Type B pancreatic cell (in vitro differentiated cells): Measurements from ENCODE around the gene MRPS9. TPM values are rescaled to one million over a fixed set of nuclear protein-coding genes. Genes with fewer than 3 reads are reported as not detected.

Source experiments
- DNase-seq: peaks from one replicate; pipeline ENCODE4 v3.0.0; 2021; ENCODE audit warnings: mixed read lengths; ENCODE audit not compliant: unreplicated experiment; ENCODE audit errors: extremely low spot score
- H3K27ac Mint-ChIP-seq: 2 replicates; pipeline ENCODE4 v1.8.0; 2021; ENCODE audit warnings: mild to moderate bottlenecking, mixed read lengths
- H3K27me3 Mint-ChIP-seq: 2 replicates; pipeline ENCODE4 v1.8.0; 2021; ENCODE audit warnings: mixed read lengths
- H3K36me3 Mint-ChIP-seq: 2 replicates; pipeline ENCODE4 v1.8.0; 2021; ENCODE audit warnings: mixed read lengths
- H3K4me1 Mint-ChIP-seq: one replicate; pipeline ENCODE4 v1.8.0; 2021; ENCODE audit warnings: mixed read lengths; ENCODE audit not compliant: unreplicated experiment
- H3K4me3 Mint-ChIP-seq: 2 replicates; pipeline ENCODE4 v1.8.0; 2021; ENCODE audit warnings: mild to moderate bottlenecking, mixed read lengths
- H3K9me3 Mint-ChIP-seq: 2 replicates; pipeline ENCODE4 v1.8.0; 2021; ENCODE audit warnings: mixed read lengths
- total RNA-seq: library from RNA; stranded (reverse); gene quantifications from 2 replicates; pipeline ENCODE4 v1.2.1, GENCODE V29; 2021; ENCODE audit warnings: low replicate concordance
- TF ChIP-seq, protein P1 (sequence below): fragments of 200-600 bp; sonication (generic); conservative IDR thresholded peaks from 2 replicates; pipeline ENCODE4 v1.5.0; 2021; ENCODE audit warnings: antibody characterized with exemption, mild to moderate bottlenecking

The MRPS9 gene
- total RNA-seq, 1 donor from 2014 or later = 33.6 TPM

GRCh38 chr2:105102001-105102400, 64.1 kb downstream of the MRPS9 start:
- H3K4me3 Mint-ChIP-seq = no peak overlapping the region
- H3K4me1 Mint-ChIP-seq = peaks cover 10% of the 10 kb centered on the region
- DNase-seq = no peak
- H3K36me3 Mint-ChIP-seq = peaks cover 38% of the 10 kb centered on the region
- TF ChIP-seq, protein P1, sequence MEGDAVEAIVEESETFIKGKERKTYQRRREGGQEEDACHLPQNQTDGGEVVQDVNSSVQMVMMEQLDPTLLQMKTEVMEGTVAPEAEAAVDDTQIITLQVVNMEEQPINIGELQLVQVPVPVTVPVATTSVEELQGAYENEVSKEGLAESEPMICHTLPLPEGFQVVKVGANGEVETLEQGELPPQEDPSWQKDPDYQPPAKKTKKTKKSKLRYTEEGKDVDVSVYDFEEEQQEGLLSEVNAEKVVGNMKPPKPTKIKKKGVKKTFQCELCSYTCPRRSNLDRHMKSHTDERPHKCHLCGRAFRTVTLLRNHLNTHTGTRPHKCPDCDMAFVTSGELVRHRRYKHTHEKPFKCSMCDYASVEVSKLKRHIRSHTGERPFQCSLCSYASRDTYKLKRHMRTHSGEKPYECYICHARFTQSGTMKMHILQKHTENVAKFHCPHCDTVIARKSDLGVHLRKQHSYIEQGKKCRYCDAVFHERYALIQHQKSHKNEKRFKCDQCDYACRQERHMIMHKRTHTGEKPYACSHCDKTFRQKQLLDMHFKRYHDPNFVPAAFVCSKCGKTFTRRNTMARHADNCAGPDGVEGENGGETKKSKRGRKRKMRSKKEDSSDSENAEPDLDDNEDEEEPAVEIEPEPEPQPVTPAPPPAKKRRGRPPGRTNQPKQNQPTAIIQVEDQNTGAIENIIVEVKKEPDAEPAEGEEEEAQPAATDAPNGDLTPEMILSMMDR = no peak
- no peak overlapping the region for H3K27ac Mint-ChIP-seq
- H3K27me3 Mint-ChIP-seq = no peaks in the 10 kb centered on the region
- no peaks in the 10 kb centered on the region for H3K9me3 Mint-ChIP-seq

GRCh38 chr2:105102963-105103421, 65.1 kb downstream of the MRPS9 start:
- H3K4me1 Mint-ChIP-seq = peaks cover 10% of the 10 kb centered on the region
- DNase-seq = no peak
- H3K36me3 Mint-ChIP-seq = peaks cover 33% of the 10 kb centered on the region
- no peaks in the 10 kb centered on the region for H3K9me3 Mint-ChIP-seq
- H3K27me3 Mint-ChIP-seq = no peaks in the 10 kb centered on the region
- H3K4me3 Mint-ChIP-seq = no peak overlapping the region
- H3K27ac Mint-ChIP-seq = peak overlapping the region; percentile 9
- TF ChIP-seq, protein P1 = no peak

DNA sequence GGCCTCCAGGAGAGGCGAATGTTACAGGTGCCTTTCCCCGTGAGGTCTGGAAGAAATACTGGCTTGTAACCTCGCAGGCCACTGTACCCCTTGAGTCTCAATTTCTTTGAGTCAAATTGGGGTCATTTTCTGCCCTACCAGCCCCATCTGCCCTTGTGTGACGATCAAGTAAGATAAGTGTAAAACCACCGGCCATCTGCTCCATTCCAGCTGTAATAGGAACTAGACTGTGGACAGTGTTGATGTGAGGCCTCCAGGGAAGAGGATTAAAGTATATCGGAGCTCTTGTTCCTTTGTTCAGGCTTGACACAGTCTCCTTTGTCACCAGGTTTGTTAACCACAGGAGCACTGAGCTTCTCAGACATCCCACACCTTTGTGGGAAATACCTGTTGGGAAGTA, 65.6 kb downstream of the MRPS9 start:
- Mint-ChIP-seq H3K27me3 (no peaks in the 10 kb centered on the region), H3K27ac (peak overlapping the region; percentile 9), H3K9me3 (no peaks in the 10 kb centered on the region), H3K4me1 (peaks cover 10% of the 10 kb centered on the region), H3K36me3 (peaks cover 30% of the 10 kb centered on the region), H3K4me3 (no peak overlapping the region)
- DNase-seq = no peak
- TF ChIP-seq, protein P1 = no peak

- no peaks in the 10 kb centered on the region for H3K27me3 Mint-ChIP-seq
- DNase-seq = no peak
- H3K36me3 Mint-ChIP-seq = peaks cover 29% of the 10 kb centered on the region
- TF ChIP-seq, protein P1 = no peak
- H3K4me3 Mint-ChIP-seq = no peak overlapping the region
- peaks cover 10% of the 10 kb centered on the region for H3K4me1 Mint-ChIP-seq
- H3K27ac Mint-ChIP-seq = peak overlapping the region; percentile 68
- H3K9me3 Mint-ChIP-seq = no peaks in the 10 kb centered on the region
These were observed 66.4 kb downstream of the MRPS9 start for GRCh38 chr2:105104208-105104731.

DNA sequence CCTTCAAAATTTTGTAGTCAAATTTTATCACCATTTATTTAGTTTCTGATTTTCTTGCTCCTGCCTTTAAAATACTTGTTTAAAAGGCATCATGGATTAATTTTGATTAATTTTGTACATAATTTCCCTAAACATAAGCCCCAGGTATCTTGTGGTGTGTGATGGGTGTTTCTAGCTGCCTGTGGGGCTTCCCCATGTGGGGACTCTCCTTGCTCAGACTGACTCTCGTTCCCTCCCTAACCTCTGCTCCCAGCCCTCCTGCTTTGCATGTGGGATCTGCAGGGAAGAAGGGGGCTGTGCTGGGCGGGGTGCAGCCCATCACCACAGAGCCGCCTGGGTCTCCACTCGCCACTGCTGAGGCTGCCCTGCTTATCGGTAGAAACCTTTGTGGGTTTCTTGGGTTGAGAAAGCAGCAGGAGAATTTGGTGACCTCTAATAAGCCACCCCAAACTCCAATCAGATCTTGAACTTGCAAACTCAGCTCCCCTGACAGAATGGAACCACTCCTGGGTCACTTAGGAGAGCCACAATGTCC, 72.5 kb downstream of the MRPS9 start:
- no peaks in the 10 kb centered on the region for H3K9me3 Mint-ChIP-seq
- TF ChIP-seq, protein P1 = no peak
- peaks cover 6% of the 10 kb centered on the region for H3K36me3 Mint-ChIP-seq
- no peaks in the 10 kb centered on the region for H3K27me3 Mint-ChIP-seq
- no peak overlapping the region for H3K27ac Mint-ChIP-seq
- no peak overlapping the region for H3K4me3 Mint-ChIP-seq
- DNase-seq = no peak
- H3K4me1 Mint-ChIP-seq = no peaks in the 10 kb centered on the region
